ENCODE measurements around the gene CLCN3.

The CLCN3 gene

GRCh38 chr4:169741569-169741968, 121.2 kb downstream of the CLCN3 start:
- no peak overlapping the region for H3K27ac ChIP-seq
- ChIA-PET CTCF (no interaction called here), POLR2A (ENCODE audit: low non-redundant PET) (no interaction called here)
- DNase-seq (ENCODE audit: low spot score), result no peak
- TF ChIP-seq CTCF (conservative IDR thresholded peaks at IDR 0.05; ENCODE audit: low read depth), result no peak

- DNase-seq (ENCODE audit: low spot score), result no peak
- ChIA-PET POLR2A (ENCODE audit: low non-redundant PET) (no interaction called here), CTCF (interaction anchor here (0.7 kb wide), 1 partner anchor 13 kb away, joined by 3 read pairs; no protein-coding TSS in a partner anchor)
- no peak overlapping the region for H3K27ac ChIP-seq
- TF ChIP-seq CTCF (conservative IDR thresholded peaks at IDR 0.05; ENCODE audit: low read depth), result no peak
Observed at GRCh38 chr4:169744601-169745000, 124.2 kb downstream of the CLCN3 start.

GRCh38 chr4:169745291-169745690, 124.9 kb downstream of the CLCN3 start:
- no peak for TF ChIP-seq CTCF (conservative IDR thresholded peaks at IDR 0.05; ENCODE audit: low read depth)
- CTCF ChIA-PET, result no interaction called here
- POLR2A ChIA-PET (ENCODE audit: low non-redundant PET), result no interaction called here
- DNase-seq (ENCODE audit: low spot score), result no peak
- H3K27ac ChIP-seq, result no peak overlapping the region

GRCh38 chr4:169756971-169757574, 136.7 kb downstream of the CLCN3 start:
- ChIA-PET CTCF (interaction anchor here (0.6 kb wide), 2 partner anchors 12 to 1372 kb away, joined by 3 read pairs; no protein-coding TSS in a partner anchor), POLR2A (ENCODE audit: low non-redundant PET) (no interaction called here)
- TF ChIP-seq CTCF (conservative IDR thresholded peaks at IDR 0.05; ENCODE audit: low read depth), result no peak
- peak overlapping the region; percentile 87 for H3K27ac ChIP-seq
- DNase-seq (ENCODE audit: low spot score), result no peak

GRCh38 chr4:169757575-169758184, 137.3 kb downstream of the CLCN3 start, which contains the start of gene HPF1:
HPF1 (minus strand) TSS chr4:169757944; CDS start chr4:169757877, 67 bp downstream.
- peak within 1 kb of the TSS; percentile 87 for H3K27ac ChIP-seq
- peak; percentile 96 for DNase-seq (ENCODE audit: low spot score)
- CTCF ChIA-PET, result interaction anchor here (0.6 kb wide), 2 partner anchors 13 to 1373 kb away, joined by 3 read pairs; no protein-coding TSS in a partner anchor
- POLR2A ChIA-PET (ENCODE audit: low non-redundant PET), result no interaction called here
- no peak for TF ChIP-seq CTCF (conservative IDR thresholded peaks at IDR 0.05; ENCODE audit: low read depth)

GRCh38 chr4:169758401-169758962, 138.1 kb downstream of the CLCN3 start:
- no peak for TF ChIP-seq CTCF (conservative IDR thresholded peaks at IDR 0.05; ENCODE audit: low read depth)
- no peak overlapping the region for H3K27ac ChIP-seq
- ChIA-PET POLR2A (ENCODE audit: low non-redundant PET) (no interaction called here), CTCF (no interaction called here)
- no peak for DNase-seq (ENCODE audit: low spot score)

Data from RWPE1 (cell line).